GM12892 (cell line): ENCODE results near the gene NRP1.

ENCODE experiments used
- POLR2A ChIP-seq: IDR thresholded peaks from 2 replicates; pipeline ENCODE4 v1.6.1; 2011; ENCODE audit warnings: low read depth, low read length, control low read depth
- POLR2AphosphoS5 ChIP-seq: IDR thresholded peaks from 2 replicates; pipeline ENCODE4 v1.6.1; 2011; ENCODE audit warnings: low read depth, low read length, control low read depth

DNA sequence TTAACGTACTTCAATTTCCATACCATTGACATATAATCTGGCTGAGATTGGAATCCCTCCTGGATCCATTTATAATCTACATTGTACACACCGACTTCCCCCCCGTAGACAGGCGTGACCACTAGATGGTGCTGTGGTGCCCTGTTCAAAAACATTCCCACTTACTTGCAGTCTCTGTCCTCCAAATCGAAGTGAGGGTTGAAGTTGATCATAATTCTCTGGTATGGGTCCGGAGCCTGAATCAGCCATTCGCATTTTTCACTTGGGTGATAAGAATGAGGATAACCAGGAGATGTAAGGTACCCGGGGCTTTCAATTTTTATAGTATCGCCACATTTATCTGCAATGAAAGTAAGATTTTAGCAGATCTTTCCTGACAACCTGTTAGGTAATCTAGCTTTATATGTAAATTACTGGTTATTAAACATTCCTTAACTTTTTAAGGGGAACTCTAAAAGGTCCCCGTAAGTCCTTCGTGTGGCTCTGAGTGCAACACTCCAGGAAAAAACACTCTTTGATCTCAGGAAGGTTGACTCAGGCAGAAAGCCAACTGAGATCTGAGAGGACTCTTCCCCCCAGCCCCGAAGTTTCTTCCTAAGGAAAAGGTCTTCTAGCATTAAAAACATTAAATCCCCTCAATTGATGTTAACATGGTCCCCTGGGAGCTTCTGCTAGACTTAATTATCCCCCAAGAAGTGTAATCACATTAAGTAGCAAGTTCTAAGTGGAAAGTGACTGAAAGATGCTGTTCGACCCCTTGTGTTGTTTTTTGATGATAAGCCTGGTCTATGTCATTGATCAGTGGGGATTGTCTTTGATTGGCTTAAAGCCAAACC, 3.7 kb downstream of the NRP1 start:
- no peak for TF ChIP-seq POLR2A
- TF ChIP-seq POLR2AphosphoS5, result no peak
